Breast epithelium (tissue), 4 donors: ENCODE data around the gene QRFP. TPM values are rescaled to one million over a fixed set of nuclear protein-coding genes. Genes with fewer than 3 reads are reported as not detected.

ENCODE experiments used
- DNase-seq, 2 donors: peaks; one replicate each; pipeline ENCODE4 v3.0.0-alpha.2; 2019; ENCODE audit warnings: low spot score in 2 of 2
- H3K27ac ChIP-seq, 2 donors: fragments of 200-600 bp; sonication (generic) in 1 of 2; one replicate each; pipeline ENCODE4 v1.5.1; 2016 to 2019; ENCODE audit warnings: mild to moderate bottlenecking in 1 of 2
- H3K27me3 ChIP-seq, 2 donors: fragments of 200-600 bp; sonication (generic) in 1 of 2; one replicate each; pipeline versions ENCODE4 v1.5.1 to v1.6.0; 2017 to 2019; ENCODE audit warnings: control low read depth in 1 of 2, mild to moderate bottlenecking in 1 of 2
- H3K36me3 ChIP-seq: fragments of 200-600 bp; one replicate; pipeline ENCODE4 v1.5.1; 2019
- H3K4me1 ChIP-seq, 2 donors: fragments of 200-600 bp; sonication (generic); one replicate each; pipeline ENCODE4 v1.5.1; 2016 to 2019; ENCODE audit warnings: control low read depth in 1 of 2
- H3K4me3 ChIP-seq, 3 donors: fragments of 200-600 bp; sonication (generic); 1 replicate in 2 of 3; 2 replicates in 1 of 3; pipeline ENCODE4 v1.5.1; 2016 to 2019; ENCODE audit warnings: mild to moderate bottlenecking in 3 of 3, moderate library complexity in 2 of 3
- H3K9me3 ChIP-seq, 2 donors: fragments of 200-600 bp; sonication (generic) in 1 of 2; one replicate each; pipeline ENCODE4 v1.5.1; 2016 to 2019; ENCODE audit warnings: control low read depth in 1 of 2
- POLR2A ChIP-seq: fragments of 450-650 bp; IDR thresholded peaks from one replicate; pipeline ENCODE4 v1.6.1; 2016; ENCODE audit warnings: antibody characterized with exemption, mild to moderate bottlenecking, moderate library complexity
- POLR2AphosphoS5 ChIP-seq, 3 donors: sonication (generic); formaldehyde crosslinking; IDR thresholded peaks; one replicate each; pipeline ENCODE4 v1.6.1; 2017; ENCODE audit warnings: antibody characterized with exemption in 3 of 3
- intact Hi-C: fragments of 100-400 bp; cut with DNase I; formaldehyde crosslinking; loops from one replicate; pipeline ENCODE4 v1.15.1; 2023; ENCODE audit warnings: low total_unique reads
- total RNA-seq, 3 donors: library from RNA; depleted of rRNA; stranded (reverse); fragments of >200 nt; gene quantifications; one replicate each; pipeline ENCODE4 v1.1.0, GENCODE V29; 2016
- TF ChIP-seq, protein P1 (sequence below), 3 donors: fragments of 450-650 bp; IDR thresholded peaks; one replicate each; pipeline ENCODE4 v1.5.1; 2016 to 2017; ENCODE audit warnings: antibody characterized with exemption in 3 of 3, mild to moderate bottlenecking in 3 of 3, moderate library complexity in 3 of 3

Gene QRFP
- total RNA-seq, 3 donors from 2014 or later: not detected

DNA sequence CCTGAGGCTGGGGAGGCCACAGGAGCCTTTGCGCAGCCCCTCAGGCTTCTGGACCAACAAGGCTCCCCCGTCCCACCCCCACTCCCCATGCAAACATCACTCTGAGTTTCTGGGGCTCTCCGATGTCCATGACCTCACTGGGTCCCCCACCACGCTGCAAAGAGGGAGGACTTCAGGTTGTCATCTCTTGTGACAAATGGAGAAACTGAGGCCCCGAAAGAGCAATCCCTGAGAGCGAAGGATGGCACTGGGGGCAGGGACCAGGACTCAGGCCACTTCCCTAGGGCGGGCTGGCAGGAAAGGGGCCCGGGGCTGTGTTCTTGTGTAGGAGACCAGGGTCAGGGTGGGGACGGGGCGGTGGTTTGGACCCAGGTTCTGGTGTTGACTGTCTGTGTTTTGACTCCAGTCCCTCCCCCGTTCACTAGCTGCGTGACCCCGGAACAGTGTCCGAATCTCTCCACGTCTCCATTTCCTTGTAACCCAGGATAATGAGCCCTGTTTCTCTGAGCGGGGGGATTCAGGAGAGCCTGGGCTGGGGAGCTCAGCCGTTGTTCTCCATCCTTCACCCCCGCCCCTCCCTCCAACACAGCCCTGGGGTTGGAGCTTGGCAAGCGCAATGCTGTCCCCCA is 28.6 kb upstream of the QRFP start:
- no peak overlapping the region for H3K4me3 ChIP-seq
- H3K27ac ChIP-seq: no peak overlapping the region
- TF ChIP-seq POLR2AphosphoS5 (IDR thresholded peaks at IDR 0.05) (no peak), POLR2A (no peak)
- TF ChIP-seq, protein P1, sequence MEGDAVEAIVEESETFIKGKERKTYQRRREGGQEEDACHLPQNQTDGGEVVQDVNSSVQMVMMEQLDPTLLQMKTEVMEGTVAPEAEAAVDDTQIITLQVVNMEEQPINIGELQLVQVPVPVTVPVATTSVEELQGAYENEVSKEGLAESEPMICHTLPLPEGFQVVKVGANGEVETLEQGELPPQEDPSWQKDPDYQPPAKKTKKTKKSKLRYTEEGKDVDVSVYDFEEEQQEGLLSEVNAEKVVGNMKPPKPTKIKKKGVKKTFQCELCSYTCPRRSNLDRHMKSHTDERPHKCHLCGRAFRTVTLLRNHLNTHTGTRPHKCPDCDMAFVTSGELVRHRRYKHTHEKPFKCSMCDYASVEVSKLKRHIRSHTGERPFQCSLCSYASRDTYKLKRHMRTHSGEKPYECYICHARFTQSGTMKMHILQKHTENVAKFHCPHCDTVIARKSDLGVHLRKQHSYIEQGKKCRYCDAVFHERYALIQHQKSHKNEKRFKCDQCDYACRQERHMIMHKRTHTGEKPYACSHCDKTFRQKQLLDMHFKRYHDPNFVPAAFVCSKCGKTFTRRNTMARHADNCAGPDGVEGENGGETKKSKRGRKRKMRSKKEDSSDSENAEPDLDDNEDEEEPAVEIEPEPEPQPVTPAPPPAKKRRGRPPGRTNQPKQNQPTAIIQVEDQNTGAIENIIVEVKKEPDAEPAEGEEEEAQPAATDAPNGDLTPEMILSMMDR (IDR thresholded peaks at IDR 0.05): no peak
- H3K9me3 ChIP-seq: no peaks in the 10 kb centered on the region
- no peak for DNase-seq
- H3K27me3 ChIP-seq: peaks cover 0 to 6% of the 10 kb centered on the region in 2 donors
- H3K4me1 ChIP-seq: no peaks in the 10 kb centered on the region
- no peaks in the 10 kb centered on the region for H3K36me3 ChIP-seq
- intact Hi-C loops: loop anchor here (5.0 kb wide), 1 partner anchor 87 kb away; no protein-coding TSS in a partner anchor

DNA sequence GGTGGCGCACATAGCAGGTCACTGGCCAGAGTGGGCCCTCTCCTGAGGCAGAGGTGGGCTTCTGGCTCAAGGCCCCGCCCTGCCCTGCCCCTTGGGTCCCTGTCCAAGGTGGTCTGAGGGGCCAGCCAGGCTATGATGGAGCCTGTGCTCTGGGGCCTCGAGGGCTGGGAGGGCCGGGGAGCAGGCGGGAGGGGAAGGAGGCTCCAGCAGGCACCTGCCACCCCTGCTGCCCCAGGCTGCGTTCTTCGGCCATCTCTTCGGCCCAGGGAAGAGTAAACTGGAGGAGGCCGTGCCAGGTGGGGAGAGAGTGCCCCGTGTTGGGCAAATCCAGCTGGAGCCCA is 27.8 kb upstream of the QRFP start:
- TF ChIP-seq POLR2AphosphoS5 (IDR thresholded peaks at IDR 0.05) (no peak), POLR2A (no peak)
- TF ChIP-seq, protein P1 (IDR thresholded peaks at IDR 0.05): no peak
- peaks cover 0 to 12% of the 10 kb centered on the region in 2 donors for H3K27me3 ChIP-seq

DNA sequence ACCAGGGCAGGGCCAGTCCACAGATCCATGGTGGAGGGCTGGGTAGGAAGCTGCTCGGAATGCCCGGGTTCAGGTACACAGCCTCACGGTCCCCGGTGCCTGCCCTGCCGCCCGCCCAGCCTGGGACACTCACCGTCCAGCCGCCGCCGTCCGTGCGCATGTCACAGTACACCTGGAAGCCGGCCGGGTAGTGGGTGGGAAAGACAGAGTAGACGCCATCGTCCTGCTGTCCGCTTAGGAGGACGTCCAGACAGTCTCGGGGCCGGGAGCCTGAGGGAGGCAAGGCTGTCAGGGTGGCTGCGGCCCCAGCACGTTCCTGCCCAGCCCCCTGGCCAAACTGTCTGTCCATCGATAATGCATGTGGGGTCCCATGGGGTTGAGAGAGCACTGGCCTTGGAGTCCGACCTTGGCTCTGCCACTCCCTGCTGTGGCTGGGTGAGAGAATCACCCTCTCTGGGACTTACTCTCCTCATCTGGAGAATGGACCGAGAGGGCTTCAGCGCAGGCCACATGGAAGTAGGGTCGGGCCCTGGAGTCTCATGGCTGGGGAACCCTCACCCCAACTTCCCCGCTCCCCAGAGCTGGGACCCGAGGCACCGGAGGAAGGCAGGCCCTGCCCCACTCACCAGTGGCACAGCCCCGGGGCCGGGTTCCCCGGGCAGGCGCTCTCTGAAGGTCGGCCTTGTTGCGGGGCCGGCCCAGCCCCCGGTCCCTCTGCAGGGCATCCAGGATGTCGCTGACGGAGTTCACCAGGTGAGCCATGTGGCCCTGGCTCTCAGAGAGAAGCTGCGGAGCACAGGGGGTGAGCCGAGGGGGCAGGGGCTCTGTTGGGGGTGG is 27.2 kb upstream of the QRFP start:
- Histone ChIP-seq H3K9me3 (no peaks in the 10 kb centered on the region), H3K36me3 (no peaks in the 10 kb centered on the region), H3K4me1 (no peaks in the 10 kb centered on the region), H3K27ac (no peak overlapping the region), H3K4me3 (no peak overlapping the region), H3K27me3 (peaks cover 0 to 16% of the 10 kb centered on the region in 2 donors)
- DNase-seq: no peak
- TF ChIP-seq, protein P1 (IDR thresholded peaks at IDR 0.05): no peak
- TF ChIP-seq POLR2AphosphoS5 (IDR thresholded peaks at IDR 0.05) (no peak), POLR2A (no peak)
- intact Hi-C loops: no loop called here

More for the DNA sequence above, 27.8 kb upstream of the QRFP start:
- Histone ChIP-seq H3K9me3 (no peaks in the 10 kb centered on the region), H3K4me3 (no peak overlapping the region), H3K36me3 (no peaks in the 10 kb centered on the region), H3K27ac (no peak overlapping the region), H3K4me1 (no peaks in the 10 kb centered on the region)
- intact Hi-C loops: no loop called here
- no peak for DNase-seq

DNA sequence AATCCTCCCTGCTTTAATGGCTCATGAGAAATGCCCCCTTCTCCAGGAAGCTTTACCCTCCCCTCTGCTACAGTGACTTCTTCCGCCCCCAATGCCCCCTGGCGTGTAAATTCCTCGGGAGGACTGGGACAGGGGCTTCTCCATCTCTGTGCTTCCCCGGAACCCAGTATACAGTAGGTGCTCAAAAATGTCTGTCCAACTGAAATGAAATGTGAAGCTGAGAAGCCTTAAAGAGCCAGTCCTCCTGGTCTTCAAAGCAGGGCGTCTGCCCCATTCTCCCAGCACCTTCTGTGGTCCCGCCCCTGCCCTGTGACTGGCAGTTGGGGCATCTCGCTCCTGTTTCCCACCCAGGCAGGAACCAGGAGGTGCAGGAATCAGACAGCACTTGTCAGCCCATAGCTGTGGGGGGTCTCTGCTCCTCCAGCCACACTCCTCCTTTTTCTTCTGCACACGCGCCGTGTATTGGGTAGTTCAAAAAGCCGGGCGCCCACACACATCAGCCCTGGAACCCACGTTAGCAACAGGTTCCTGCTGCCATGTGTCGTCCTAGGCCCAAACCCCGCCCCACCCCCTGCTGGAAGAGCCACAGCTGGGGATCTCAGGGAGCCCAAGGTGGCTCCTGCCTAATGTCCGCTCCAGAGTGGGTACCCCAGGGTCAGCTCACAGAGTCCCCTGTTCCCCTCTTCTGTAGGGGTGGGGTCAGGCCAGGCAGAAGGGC is 26.4 kb upstream of the QRFP start:
- no peak overlapping the region for H3K4me3 ChIP-seq
- DNase-seq: no peak
- no peak for TF ChIP-seq POLR2AphosphoS5 (IDR thresholded peaks at IDR 0.05)
- TF ChIP-seq, protein P1 (IDR thresholded peaks at IDR 0.05): no peak
- no peak for TF ChIP-seq POLR2A
- H3K27ac ChIP-seq: no peak overlapping the region
- H3K27me3 ChIP-seq: peaks cover 0 to 16% of the 10 kb centered on the region in 2 donors
- no peaks in the 10 kb centered on the region for H3K4me1 ChIP-seq
- H3K36me3 ChIP-seq: no peaks in the 10 kb centered on the region
- intact Hi-C loops: no loop called here
- H3K9me3 ChIP-seq: no peaks in the 10 kb centered on the region
